GM10248 (cell line): ENCODE results near the gene PPIL4.

Source experiments
- CTCF ChIA-PET: fragments of 300-600 bp; sonication (Branson Sonifier 250); formaldehyde crosslinking; extraction: SDS; loops from one replicate; lab custom pipeline; 2021; ENCODE audit warnings: antibody characterized with exemption; lab: Yijun Ruan, JAX
- POLR2A ChIA-PET: fragments of 350-650 bp; sonication (Branson Sonifier 250); formaldehyde crosslinking; extraction: SDS; loops from one replicate; lab custom pipeline; 2020; ENCODE audit warnings: antibody characterized with exemption; lab: Yijun Ruan, JAX
- DNase-seq: peaks from one replicate; pipeline ENCODE4 v3.0.0; 2012; ENCODE audit errors: extremely low spot score
- CTCF ChIP-seq: IDR thresholded peaks from 2 replicates; pipeline ENCODE4 v1.5.1; 2012; ENCODE audit warnings: mild to moderate bottlenecking, low read depth; ENCODE audit errors: extremely low read depth, missing control alignments, control extremely low read depth

Gene PPIL4

GRCh38 chr6:149510793-149511512, 34.9 kb downstream of the PPIL4 start:
- ChIA-PET POLR2A (no interaction called here), CTCF (interaction anchor here (0.7 to 2.0 kb wide), 2 partner anchors 79 to 429 kb away, joined by 3 to 5 read pairs; no protein-coding TSS in a partner anchor)
- no peak for DNase-seq
- TF ChIP-seq CTCF: no peak

GRCh38 chr6:149508485-149508884, 37.4 kb downstream of the PPIL4 start:
- no peak for DNase-seq
- no peak for TF ChIP-seq CTCF
- ChIA-PET CTCF (interaction anchor here (0.8 to 2.1 kb wide), 6 partner anchors 9 to 24 kb away, joined by 3 to 17 read pairs (median 3); no protein-coding TSS in a partner anchor), POLR2A (no interaction called here)

- POLR2A ChIA-PET: no interaction called here
- no peak for DNase-seq
- CTCF ChIA-PET: interaction anchor here (1.1 to 5.2 kb wide), 7 partner anchors 11 to 476 kb away, joined by 3 to 55 read pairs (median 4); no protein-coding TSS in a partner anchor
- no peak for TF ChIP-seq CTCF
These were observed 42.0 kb downstream of the PPIL4 start for GRCh38 chr6:149503872-149504271.

- TF ChIP-seq CTCF: no peak
- POLR2A ChIA-PET: no interaction called here
These were observed 42.6 kb downstream of the PPIL4 start for GRCh38 chr6:149503276-149503675.

GRCh38 chr6:149501768-149502167, 44.1 kb downstream of the PPIL4 start:
- ChIA-PET POLR2A (no interaction called here), CTCF (interaction anchor here (5.2 kb wide), 1 partner anchor 13 kb away, joined by 55 read pairs; no protein-coding TSS in a partner anchor)
- TF ChIP-seq CTCF: no peak
- DNase-seq: no peak

More at GRCh38 chr6:149503276-149503675, 42.6 kb downstream of the PPIL4 start:
- CTCF ChIA-PET: interaction anchor here (0.8 to 5.2 kb wide), 7 partner anchors 12 to 475 kb away, joined by 3 to 55 read pairs (median 4); no protein-coding TSS in a partner anchor
- DNase-seq: no peak

GRCh38 chr6:149501201-149501600, 44.6 kb downstream of the PPIL4 start:
- CTCF ChIA-PET: no interaction called here
- DNase-seq: no peak
- POLR2A ChIA-PET: interaction anchor here (0.7 kb wide), 1 partner anchor 69 kb away, joined by 3 read pairs; no protein-coding TSS in a partner anchor
- no peak for TF ChIP-seq CTCF
